Measurements from ENCODE around the gene SAMD9L.
"Not testable (repeated sequence)": the region's sequence is repeated elsewhere in the genome, so short reads cannot be mapped to it uniquely, and the experiment has no call there.

Gene SAMD9L

GRCh38 chr7:93146036-93146435, 2.1 kb downstream of the SAMD9L start:
- DNase-seq (ENCODE audit: low read depth): no peak

- DNase-seq (ENCODE audit: low read depth): no peak
Observed at GRCh38 chr7:93145354-93145753, 2.8 kb downstream of the SAMD9L start.

- peak; percentile 27 for DNase-seq (ENCODE audit: low read depth)
Observed at GRCh38 chr7:93142127-93142526, 6.1 kb downstream of the SAMD9L start.

- no peak for DNase-seq (ENCODE audit: low read depth)
Observed at GRCh38 chr7:93140582-93141191, 7.5 kb downstream of the SAMD9L start.

DNA sequence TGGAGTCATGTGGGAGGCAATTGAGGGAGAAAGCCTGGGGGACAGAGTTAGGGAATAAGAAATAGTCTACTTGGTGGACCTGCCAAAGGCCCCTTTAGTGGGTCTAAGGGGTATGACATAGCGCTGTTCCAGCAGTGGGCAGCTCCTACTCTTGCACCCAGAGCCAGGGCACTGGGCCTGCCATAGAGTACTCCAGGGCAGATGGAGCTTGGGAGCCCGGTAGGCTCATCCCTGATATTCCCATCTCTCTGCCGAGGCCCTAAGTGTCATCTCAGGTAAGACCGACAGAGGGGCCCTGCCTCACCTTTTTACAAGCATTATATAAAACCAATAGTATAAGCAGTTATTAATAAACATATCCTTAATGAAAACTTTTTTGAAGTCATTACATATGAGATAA, 9.6 kb downstream of the SAMD9L start:
- DNase-seq (ENCODE audit: low read depth): no peak

DNA sequence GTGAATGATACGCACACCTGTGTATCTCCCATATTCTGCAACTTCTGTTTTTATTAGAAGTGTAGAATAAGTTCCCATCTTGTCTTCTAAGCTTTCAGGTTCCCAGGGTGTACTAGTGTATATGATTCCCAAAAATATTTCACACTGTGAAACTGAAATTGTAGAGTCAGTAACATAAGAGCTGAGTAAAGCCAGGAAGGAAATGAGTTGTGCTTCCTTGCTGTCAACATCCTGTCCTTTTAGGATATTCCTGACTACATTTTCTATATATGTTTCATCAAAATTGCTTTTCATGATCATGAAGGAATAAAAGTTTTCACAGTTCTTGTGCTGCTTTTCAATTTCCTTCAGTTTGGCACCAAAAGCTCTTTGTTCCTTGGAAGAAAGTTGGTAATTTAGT, 15.2 kb downstream of the SAMD9L start:
- DNase-seq (ENCODE audit: low read depth): no peak

GRCh38 chr7:93132216-93132615, 16.0 kb downstream of the SAMD9L start:
- DNase-seq (ENCODE audit: low read depth): no peak

- not testable (repeated sequence) for DNase-seq (ENCODE audit: low read depth)
Observed at GRCh38 chr7:93126954-93127353, 21.2 kb downstream of the SAMD9L start.

DNA sequence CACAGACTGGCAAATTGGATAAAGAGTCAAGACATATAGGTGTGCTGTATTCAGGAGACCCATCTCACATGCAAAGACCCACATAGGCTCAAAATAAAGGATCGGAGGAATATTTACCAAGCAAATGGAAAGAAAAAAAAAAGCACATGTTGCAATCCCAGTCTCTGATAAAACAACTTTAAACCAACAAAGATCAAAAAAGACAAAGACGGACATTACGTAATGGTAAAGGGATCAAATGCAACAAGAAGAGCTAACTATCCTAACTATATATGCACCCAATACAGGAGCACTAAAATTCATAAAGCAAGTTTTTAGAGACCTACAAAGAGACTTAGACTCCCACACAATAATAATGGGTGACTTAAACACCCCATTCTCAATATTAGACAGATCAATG, 24.7 kb downstream of the SAMD9L start:
- not testable (repeated sequence) for DNase-seq (ENCODE audit: low read depth)

- DNase-seq (ENCODE audit: low read depth): no peak
Observed at GRCh38 chr7:93120592-93121549, 27.3 kb downstream of the SAMD9L start.

DNA sequence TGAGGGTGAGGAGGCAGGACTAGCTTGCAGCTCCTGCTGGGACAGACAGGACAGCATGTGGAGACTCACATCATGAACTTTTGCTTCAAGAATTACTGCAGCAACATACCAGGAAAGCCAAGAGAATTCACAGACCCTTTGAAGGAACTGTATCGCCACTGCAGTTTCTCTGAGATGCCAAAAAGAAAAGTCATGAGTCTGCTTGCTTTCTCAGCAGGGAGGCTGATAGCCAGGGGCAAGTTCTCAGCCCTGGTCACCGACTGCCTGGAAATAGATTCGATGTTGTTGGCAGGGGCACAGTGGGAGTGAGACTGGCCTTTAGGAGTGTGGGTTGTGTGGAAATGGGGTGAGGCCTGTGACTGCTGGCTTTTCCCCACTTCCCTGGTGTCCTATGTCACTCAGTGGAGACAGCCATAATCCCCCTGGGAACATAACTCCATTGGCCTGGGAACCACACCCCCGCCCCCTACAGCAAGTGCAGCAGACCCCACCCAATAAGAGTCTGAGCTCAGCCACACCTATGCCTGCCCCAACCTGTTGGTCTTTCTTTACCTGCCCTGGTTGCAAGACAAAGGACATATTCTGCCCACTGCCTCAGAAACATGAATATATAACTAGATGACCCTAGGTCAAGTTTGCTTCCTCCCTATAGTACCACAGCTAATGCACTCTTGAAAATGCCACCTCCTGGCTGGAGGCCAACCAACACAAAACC, 28.8 kb downstream of the SAMD9L start:
- DNase-seq (ENCODE audit: low read depth): no peak

- DNase-seq (ENCODE audit: low read depth): peak; percentile 91
Observed at GRCh38 chr7:93117852-93118530, 30.2 kb downstream of the SAMD9L start, which contains the start of gene SAMD9. Gene SAMD9 (minus strand): TSS chr7:93117979. CDS start chr7:93106097, 11,882 bp downstream.

DNA sequence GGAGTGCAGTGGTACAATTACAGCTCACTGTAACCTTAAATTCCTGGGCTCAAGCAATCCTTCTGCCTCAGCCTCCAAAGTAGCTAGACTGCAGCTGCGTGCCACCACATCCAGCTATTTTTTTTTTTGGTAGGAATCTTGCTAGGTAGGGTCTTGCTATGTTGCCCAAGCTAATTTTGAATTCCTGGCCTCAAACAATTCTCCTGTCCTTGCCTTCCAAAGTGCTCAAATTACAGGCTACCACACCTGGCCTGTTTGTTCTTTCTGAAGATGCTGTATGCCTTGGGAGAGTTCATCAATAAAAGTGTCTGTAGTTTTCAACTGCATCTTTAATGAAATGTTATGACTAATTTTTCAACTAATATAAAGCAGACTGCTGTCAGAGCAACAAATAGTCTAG, 30.9 kb downstream of the SAMD9L start:
- DNase-seq (ENCODE audit: low read depth): no peak

DNA sequence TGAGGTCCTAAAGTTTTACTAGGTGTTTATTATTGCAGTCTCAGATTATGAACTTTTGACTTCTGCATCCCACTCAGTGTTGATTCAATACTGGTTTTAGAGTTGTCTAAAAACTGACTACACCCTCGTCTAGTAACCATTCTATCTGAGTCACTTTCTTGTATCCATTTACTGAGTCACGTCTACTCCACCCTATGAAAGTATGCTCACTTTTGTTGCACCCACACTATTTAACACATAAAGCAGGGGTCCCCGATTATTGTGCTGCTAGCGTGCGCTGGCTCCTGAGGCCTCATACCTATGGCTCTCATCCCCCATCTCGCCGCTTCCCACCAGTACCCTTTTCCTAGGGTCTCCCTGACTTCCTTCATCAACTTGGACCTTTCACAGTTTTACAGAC, 32.4 kb downstream of the SAMD9L start:
- DNase-seq (ENCODE audit: low read depth): peak; percentile 69

DNA sequence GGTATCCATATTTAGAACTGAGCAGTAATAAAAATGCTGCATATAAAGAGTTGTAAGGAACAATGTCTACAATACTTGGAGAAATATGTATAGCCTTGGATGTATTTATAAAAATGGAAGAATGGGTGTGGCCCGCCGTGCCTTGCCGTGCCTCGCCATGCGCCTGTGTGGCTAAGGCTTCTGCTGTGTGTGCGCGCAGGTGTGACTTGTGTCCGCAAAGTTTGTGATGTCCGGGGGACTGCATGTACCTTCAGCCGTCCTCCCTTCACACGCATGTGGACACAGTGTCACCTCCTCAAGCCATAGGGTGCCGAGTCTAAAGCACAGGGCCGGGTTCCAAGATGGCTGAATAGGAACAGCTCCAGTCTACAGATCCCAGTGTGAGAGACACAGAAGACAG, 40.2 kb downstream of the SAMD9L start:
- no peak for DNase-seq (ENCODE audit: low read depth)

DNA sequence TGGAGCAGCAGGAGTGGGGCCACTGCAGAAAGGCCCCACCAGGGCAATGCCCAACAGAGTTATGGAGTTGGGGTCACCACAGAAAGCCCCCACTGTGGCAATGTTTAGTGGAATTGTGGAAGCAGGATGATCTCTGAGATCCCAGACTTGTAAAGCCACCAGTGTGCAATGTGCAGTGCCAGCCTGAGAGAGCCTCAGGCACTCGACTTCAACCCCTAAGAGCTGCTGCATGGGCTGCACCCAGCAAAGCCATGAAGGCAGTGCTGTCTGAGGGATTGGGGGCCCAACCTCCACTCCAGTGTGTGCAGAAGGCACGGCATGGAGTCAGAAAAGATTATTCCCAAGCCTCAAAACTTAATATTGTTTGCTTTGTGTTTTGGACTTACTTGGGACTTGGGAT, 50.8 kb downstream of the SAMD9L start:
- DNase-seq (ENCODE audit: low read depth): no peak

- DNase-seq (ENCODE audit: low read depth): peak; percentile 76
Observed at GRCh38 chr7:93092757-93093370, 55.3 kb downstream of the SAMD9L start.

All from iris pigment epithelial cell (primary cell).